NCI-H146 treated with DMSO at 0.1 percent for 48 hours (cell line): ENCODE results near the gene BCAS4.
"Not testable (repeated sequence)": the region's sequence is repeated elsewhere in the genome, so short reads cannot be mapped to it uniquely, and the experiment has no call there.

Experiments used
- DNase-seq: peaks from one replicate; lab custom pipeline; 2025; ENCODE audit not compliant: unreplicated experiment; lab: John Stamatoyannopoulos, UW

The BCAS4 gene

GRCh38 chr20:50794846-50795634, at the start of gene BCAS4:
TSS of gene BCAS4 (plus strand) at chr20:50795061. CDS start at chr20:50795084, 23 bp downstream.
- DNase-seq = peak; percentile 68

DNA sequence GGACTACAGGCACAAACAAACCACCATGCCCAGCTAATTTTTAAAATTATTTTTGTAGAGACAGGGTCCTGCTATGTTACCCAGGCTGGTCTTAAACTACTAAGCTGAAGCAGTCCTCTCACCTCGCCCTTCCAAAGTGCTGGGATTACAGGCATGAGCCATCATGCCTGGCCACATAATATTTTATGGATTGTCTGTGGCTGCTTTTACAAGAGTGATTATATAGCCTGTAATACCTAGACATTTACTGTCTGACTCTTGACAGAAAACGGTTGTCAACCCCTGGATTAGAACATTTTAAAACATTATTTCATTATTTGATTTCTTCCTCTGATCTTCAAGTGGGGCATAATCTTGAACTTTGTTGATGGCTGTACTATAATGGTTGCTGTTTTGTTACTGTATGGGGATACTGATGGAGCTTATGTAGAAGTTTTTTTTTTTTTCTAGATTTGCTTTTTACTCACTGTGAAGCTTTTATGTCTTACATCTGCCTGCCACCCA, 49.2 kb upstream of the BCAS4 start:
- DNase-seq = no peak

DNA sequence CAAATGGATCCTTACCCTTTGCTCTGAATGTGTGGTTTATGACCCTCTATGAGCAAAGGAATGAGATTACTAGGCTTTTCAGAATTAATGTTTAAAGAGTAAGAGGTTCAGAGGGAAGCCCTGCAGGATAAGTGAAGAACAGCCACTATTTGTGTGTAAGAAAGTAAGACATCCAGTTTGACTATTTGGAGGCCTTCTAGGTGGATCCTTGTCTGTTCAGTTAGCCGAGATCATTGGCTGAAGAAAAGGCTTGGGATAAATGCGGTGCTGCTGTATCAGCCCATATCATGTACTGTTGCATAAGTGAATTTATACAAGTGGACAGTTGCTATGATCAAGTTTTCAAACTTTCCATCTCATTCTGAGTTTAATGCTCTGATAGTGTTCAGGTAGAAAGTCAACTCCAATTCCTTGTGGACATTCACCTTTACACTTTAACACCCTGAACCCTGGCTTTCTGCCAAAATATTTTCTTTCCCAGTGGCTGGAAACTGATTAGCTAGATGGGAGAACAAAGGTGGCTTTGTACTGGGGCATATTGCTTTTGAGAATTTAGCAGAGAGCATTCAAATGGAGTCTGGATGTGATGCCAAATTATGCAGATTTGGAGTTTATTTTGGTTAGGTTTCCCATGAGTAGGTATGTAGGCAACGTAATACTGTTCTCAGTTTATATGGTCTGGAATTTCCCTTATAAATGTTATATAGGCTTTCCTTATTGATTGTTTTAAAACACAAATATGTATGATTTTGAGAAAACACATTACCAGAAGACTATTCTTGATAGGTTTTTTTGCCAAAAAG, 48.5 kb upstream of the BCAS4 start:
- no peak for DNase-seq

DNA sequence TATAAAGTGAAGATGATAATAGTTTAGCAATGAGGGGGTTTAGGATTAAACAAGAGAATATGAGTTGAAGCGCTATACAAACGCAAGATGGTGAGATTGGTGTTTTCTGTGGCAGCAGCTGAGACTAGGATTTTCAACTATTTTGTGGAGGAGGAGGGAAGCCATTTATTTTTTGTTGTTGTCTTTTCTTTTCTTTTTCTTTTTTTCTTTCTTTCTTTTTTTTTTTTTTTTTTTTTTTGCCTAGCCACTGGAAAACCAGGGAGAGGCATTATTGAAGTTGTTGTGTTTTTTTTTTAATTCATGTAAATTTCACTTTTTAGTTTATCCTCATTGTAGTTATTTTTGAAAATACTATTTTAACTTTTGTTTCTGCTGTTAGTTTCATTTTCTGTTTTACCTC, 47.6 kb upstream of the BCAS4 start:
- DNase-seq = no peak

DNA sequence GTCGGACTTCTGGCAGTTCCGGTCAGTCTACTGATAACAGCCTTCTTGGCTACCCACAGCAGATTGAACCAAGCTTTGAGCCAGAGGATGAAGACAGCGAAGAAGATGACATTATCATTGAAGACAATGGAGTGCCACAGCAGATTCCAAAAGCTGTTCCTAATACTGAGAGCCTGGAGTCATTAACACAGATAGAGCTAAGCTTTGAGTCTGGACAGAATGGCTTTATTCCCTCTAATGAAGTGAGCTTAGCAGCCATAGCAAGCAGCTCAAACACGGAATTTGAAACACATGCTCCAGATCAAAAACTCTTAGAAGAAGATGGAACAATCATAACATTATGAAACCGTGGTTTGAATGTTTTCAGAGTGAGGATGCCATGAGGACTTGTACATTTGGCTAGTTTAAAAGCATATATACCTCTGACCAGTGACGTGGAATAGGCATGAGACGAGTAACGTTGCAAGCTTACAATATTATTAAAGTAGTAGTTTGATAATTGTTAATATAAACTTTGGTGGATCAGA, 44.7 kb upstream of the BCAS4 start:
- no peak for DNase-seq

DNA sequence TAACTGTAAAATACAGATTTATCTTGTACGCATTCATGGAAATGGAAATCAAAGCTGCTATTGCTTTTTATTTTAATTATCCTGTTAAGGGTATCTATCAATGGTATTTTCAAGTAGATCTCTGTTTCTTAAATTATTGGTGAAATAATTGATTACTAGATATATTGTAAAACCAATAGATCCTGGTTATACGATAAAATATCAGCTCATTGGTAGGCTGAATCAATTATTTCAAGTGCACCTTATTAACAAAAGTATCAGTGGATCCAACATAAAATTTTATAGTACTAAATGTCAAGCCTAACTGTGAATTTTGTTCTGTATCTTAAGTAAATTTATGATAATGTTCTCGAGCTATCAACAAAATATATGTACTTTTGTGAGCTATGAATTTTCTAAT, 41.7 kb upstream of the BCAS4 start:
- DNase-seq = no peak

DNA sequence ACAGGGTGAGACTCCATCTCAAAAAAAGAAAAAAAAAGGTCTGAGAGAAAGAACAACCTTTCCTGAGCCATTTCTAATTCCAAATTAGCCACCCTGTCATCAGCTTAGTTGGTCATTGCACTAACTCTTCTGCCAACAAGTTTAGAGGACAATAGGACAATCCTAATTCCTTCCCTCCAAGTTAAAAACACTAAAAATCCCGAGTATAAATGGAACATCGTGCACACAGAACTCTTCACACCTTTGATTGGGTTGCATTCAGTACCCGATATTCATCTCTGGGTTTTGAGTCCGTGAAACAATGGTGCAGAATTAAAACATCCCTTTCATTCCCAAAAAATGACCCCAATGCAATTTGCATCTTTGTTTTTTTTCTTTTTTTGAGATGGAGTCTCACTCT, 40.4 kb upstream of the BCAS4 start:
- DNase-seq = no peak

GRCh38 chr20:50756447-50756846, 38.4 kb upstream of the BCAS4 start:
- no peak for DNase-seq

DNA sequence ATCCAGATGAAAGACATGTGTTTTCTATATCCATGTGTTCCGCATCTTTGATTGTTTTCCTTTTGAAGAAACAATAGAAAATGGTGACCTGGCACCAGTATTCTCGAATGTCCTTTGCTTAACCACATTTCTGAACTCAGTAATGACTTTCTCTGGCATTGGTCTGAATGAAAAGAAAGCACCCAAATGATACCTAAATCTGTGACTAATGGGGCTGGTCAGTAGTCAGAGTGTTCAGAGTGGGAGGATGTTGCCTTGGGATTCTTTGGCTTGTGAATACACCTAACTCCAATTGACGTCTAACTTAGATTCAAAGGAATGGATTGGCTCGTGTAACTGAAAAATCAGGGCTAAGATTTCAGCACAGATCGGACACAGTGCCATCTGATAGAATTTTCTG, 36.4 kb upstream of the BCAS4 start:
- DNase-seq = no peak

DNA sequence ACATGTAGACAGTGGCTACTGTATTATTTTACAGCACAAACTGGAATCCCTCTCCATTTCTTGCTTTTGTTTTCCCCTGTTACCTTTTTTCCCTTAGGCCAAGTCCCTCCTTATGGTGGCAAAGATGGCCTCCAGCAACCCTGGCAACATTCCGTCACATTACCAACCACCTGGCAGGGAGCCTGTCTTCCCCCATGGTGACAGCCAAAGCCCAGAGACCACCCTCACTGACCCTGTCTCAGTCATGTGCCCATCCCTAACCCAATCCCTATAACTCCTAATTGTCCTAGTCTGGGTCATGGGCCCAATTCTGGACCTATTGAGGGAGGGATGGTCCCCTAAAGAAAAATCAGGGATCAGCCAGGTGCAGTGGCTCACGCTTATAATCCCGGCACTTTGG, 35.9 kb upstream of the BCAS4 start:
- no peak for DNase-seq

DNA sequence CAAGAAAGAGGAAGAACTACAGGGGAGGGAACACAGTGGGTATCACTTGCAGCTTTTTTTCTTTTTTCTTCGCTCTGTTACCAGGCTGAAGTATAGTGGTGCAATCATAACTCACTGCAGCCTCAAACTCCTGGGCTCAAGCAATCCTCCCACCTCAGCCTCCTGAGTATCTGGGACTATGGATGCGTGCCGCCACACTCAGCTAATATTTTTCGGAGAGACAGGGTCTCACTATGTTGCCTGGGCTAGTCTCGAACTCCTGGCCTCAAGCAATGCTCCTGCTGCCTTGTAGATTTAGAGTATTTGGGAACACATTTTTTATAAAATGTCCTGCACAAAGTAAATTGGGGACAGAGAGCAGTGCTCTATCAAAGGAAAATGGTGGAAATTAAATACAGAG, 35.2 kb upstream of the BCAS4 start:
- DNase-seq = no peak

- DNase-seq = no peak
These were observed 32.8 kb upstream of the BCAS4 start for GRCh38 chr20:50762045-50762422.

- no peak for DNase-seq
These were observed 32.2 kb upstream of the BCAS4 start for GRCh38 chr20:50762435-50763220.

- not testable (repeated sequence) for DNase-seq
These were observed 31.1 kb upstream of the BCAS4 start for GRCh38 chr20:50763550-50764458.

DNA sequence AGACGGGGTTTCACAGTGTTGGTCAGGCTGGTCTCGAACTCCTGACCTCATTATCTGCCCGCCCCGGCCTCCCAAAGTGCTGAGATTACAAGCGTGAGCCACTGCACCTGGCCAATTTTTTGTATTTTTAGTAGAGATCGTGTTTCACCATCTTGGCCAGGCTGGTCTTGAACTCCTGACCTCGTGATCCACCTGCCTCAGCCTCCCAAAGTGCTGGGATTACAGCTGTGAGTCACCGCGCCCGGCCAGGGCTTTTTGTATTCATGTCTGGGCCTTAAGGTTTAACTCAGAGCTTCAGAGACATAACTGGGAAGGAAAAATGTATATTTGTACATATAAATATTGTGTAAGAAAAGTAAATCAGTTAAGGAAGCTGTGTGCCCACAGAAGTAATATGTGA, 29.6 kb upstream of the BCAS4 start:
- DNase-seq = not testable (repeated sequence)

GRCh38 chr20:50765674-50766073, 29.2 kb upstream of the BCAS4 start:
- no peak for DNase-seq

DNA sequence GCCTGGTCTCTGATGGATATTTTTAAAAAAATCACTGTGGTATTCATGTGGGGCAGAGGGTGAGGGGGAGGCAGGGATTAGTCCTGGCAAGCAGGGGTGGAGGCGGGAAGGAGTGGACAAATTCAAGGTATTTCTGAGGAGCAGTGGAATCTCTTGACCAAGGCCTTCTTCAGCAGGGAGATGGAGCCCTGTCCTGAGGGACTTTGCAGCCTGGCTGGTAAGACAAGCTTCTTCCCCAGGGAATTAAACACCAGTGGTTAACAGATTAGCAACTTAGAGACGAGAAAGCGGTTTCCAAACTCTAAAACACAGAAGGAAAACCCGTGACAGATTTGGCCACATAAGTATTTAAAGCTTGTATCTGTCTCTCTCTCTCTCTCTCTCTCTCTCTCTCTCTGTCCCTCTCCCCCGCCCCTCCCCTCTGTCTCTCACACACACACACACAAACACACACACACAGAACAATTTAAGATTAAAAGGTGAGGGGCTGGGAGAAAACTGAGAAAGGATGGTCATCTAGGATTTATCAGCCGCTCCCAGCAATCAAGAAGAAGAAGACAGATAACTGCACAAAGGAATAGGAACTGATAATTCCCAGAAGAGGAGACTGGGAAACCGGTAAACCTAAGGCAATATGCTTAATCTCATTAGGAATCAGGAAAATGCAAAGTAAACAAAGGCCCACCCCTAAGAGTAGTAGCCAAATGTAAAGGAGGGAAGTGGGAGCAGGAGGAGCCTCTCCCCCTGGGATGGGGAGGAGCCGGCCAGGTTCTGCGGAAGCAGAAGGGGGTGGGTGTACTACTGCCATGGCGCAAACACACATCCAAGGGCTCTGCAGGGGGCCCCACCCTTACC, 27.7 kb upstream of the BCAS4 start:
- DNase-seq = not testable (repeated sequence)

GRCh38 chr20:50768991-50769390, 25.9 kb upstream of the BCAS4 start:
- DNase-seq = not testable (repeated sequence)

DNA sequence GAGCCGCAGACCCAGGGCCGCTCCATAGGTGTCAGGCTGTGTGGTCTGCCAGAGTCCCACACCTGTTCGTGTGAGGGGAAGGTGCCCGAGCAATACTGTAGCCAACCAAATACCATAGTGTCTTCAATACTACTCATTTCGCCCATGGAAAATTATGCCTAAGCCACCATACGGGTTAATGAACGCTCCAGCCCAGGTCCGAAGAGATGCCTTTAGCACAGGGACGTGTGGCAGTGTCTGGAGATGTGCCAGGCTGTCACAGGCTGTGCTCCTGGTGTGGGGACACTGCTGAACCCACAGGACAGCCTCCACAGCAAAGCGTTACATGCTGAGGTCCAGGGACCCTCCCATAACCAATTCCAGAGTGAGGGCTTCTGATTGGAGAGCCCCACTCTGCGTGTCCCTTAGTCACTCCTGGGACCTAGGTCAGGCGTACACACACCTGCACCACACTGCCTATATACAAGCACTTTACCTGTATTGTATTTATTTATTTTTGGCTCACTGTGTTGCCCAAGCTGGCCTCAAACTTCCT, 25.2 kb upstream of the BCAS4 start:
- DNase-seq = not testable (repeated sequence)
